ENCODE results near the gene GPC2. TPM values are rescaled to one million over a fixed set of nuclear protein-coding genes. Genes with fewer than 3 reads are reported as not detected.

GPC2 gene
- total RNA-seq, 2 donors from 2014 or later: 9.7 to 14.2 TPM

- Mint-ChIP-seq H3K27ac (no peak overlapping the region), H3K36me3 (ENCODE audit: insufficient read depth in 2 of 2) (no peaks in the 10 kb centered on the region), H3K4me1 (ENCODE audit: low read depth) (peaks cover 62% of the 10 kb centered on the region), H3K9me3 (no peaks in the 10 kb centered on the region), H3K27me3 (ENCODE audit: low read depth) (peaks cover 11% of the 10 kb centered on the region), H3K4me3 (peak overlapping the region; percentile 65 to 77)
- ATAC-seq (replicated peaks in 1 of 2) (peak; percentile 17 to 27), DNase-seq (no peak)
Observed at GRCh38 chr7:100171840-100172239, 5.3 kb downstream of the GPC2 start.

GRCh38 chr7:100171087-100171681 lies 6.0 kb downstream of the GPC2 start:
- Mint-ChIP-seq H3K4me3 (peak overlapping the region; percentile 71 to 85), H3K27me3 (ENCODE audit: low read depth) (peaks cover 11% of the 10 kb centered on the region), H3K4me1 (ENCODE audit: low read depth) (peaks cover 62% of the 10 kb centered on the region), H3K9me3 (no peaks in the 10 kb centered on the region), H3K36me3 (ENCODE audit: insufficient read depth in 2 of 2) (no peaks in the 10 kb centered on the region), H3K27ac (no peak overlapping the region)
- DNase-seq (peak; percentile 56 to 57), ATAC-seq (replicated peaks in 1 of 2) (peak; percentile 68 to 74)

GRCh38 chr7:100170101-100170897 lies 6.9 kb downstream of the GPC2 start:
- H3K4me1 Mint-ChIP-seq (ENCODE audit: low read depth): peaks cover 62% of the 10 kb centered on the region
- DNase-seq (no peak), ATAC-seq (replicated peaks in 1 of 2) (no peak)
- H3K4me3 Mint-ChIP-seq: peak overlapping the region; percentile 71 to 85
- no peak overlapping the region for H3K27ac Mint-ChIP-seq
- H3K9me3 Mint-ChIP-seq: no peaks in the 10 kb centered on the region
- H3K27me3 Mint-ChIP-seq (ENCODE audit: low read depth): peaks cover 11% of the 10 kb centered on the region
- H3K36me3 Mint-ChIP-seq (ENCODE audit: insufficient read depth in 2 of 2): no peaks in the 10 kb centered on the region

- H3K27me3 Mint-ChIP-seq (ENCODE audit: low read depth): peaks cover 11% of the 10 kb centered on the region
- ATAC-seq (replicated peaks in 1 of 2): peak in 1 of 2 donors; percentile 8
- DNase-seq: no peak
- H3K9me3 Mint-ChIP-seq: no peaks in the 10 kb centered on the region
- H3K4me1 Mint-ChIP-seq (ENCODE audit: low read depth): peaks cover 58% of the 10 kb centered on the region
- H3K27ac Mint-ChIP-seq: no peak overlapping the region
- peak overlapping the region; percentile 81 to 85 for H3K4me3 Mint-ChIP-seq
- no peaks in the 10 kb centered on the region for H3K36me3 Mint-ChIP-seq (ENCODE audit: insufficient read depth in 2 of 2)
Observed at GRCh38 chr7:100169147-100169850, 7.9 kb downstream of the GPC2 start.

DNA sequence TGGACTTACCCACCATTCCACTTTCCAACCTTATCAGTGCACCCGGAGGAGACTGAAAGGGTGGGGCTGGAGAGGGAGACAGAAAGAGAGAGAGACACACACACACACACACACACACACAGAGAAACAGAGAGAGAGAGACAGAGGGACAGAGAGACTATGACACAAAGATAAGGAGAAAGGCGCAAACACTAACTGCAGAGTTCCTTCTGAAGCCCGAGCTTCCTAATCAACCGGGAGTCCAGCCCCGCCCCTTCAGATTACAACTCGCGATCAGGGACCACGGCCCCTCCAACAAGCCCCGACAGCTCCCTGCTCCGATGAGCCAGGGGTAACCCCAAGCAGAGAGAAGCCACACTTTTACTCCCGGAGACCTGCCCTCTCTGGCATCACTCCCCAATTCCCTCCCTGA lies 9.3 kb downstream of the GPC2 start:
- H3K27ac Mint-ChIP-seq: no peak overlapping the region
- H3K27me3 Mint-ChIP-seq (ENCODE audit: low read depth): peaks cover 11% of the 10 kb centered on the region
- peak in 1 of 2 donors; percentile 3 for ATAC-seq (replicated peaks in 1 of 2)
- H3K4me3 Mint-ChIP-seq: peak overlapping the region; percentile 81 to 85
- H3K9me3 Mint-ChIP-seq: no peaks in the 10 kb centered on the region
- peaks cover 72% of the 10 kb centered on the region for H3K4me1 Mint-ChIP-seq (ENCODE audit: low read depth)
- DNase-seq: no peak
- H3K36me3 Mint-ChIP-seq (ENCODE audit: insufficient read depth in 2 of 2): no peaks in the 10 kb centered on the region

DNA sequence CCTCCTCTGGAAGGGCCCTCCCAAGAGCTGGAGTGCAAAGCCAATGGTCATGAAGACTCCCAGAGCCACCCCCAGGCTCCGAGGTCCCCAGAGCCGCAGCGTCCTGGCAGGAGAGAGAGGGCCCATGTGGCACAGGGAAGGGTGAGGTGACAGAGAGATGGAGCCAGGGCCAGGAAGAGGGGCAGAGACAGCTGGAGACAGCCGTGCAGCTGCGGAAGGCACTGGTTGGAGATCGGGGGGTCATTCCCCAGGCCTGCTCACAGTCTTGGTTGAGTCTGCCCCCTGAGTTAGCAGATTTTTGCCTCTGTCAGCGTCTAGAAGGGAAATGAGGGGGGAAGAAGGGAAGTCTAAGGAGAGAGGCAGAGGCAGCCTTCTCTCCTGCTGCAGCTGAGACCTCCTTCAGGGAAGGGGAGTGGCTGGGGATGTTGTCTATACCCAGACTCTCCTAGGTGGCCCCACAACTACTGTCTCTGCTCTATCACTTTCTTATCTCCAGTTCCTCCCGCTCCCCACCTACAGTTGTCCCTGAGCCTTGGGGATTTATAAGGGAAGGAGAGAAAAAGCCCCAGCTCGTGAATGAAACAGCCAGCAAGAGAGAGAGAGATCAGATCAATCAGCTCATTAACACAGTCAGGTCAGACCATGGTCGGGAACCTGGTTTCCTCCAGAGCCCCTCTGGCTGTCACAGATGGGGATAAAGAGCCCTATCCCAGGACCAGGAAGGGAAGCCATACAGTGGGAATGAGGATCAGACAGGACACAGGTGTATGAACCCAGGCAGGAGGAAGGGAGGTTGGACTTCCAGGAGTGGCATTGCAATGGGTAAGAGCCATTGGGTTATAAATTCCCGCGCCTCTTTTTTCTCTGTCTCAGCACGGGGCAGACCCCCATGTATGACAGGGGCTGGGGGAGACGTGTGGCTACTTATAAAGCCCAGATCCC lies 9.9 kb downstream of the GPC2 start:
- DNase-seq: no peak
- no peaks in the 10 kb centered on the region for H3K9me3 Mint-ChIP-seq
- peaks cover 79% of the 10 kb centered on the region for H3K4me1 Mint-ChIP-seq (ENCODE audit: low read depth)
- no peaks in the 10 kb centered on the region for H3K36me3 Mint-ChIP-seq (ENCODE audit: insufficient read depth in 2 of 2)
- peak overlapping the region; percentile 81 to 85 for H3K4me3 Mint-ChIP-seq
- H3K27me3 Mint-ChIP-seq (ENCODE audit: low read depth): peaks cover 11% of the 10 kb centered on the region
- no peak overlapping the region for H3K27ac Mint-ChIP-seq
- no peak for ATAC-seq (replicated peaks in 1 of 2)

- DNase-seq (peak; percentile 58 to 59), ATAC-seq (replicated peaks in 1 of 2) (peak; percentile 66 to 68)
- Mint-ChIP-seq H3K36me3 (ENCODE audit: insufficient read depth in 2 of 2) (no peaks in the 10 kb centered on the region), H3K9me3 (no peaks in the 10 kb centered on the region), H3K27me3 (ENCODE audit: low read depth) (peaks cover 11% of the 10 kb centered on the region), H3K4me1 (ENCODE audit: low read depth) (peaks cover 82% of the 10 kb centered on the region), H3K27ac (no peak overlapping the region), H3K4me3 (peak overlapping the region; percentile 81 to 85)
Observed at GRCh38 chr7:100166317-100166940, 10.8 kb downstream of the GPC2 start.

DNA sequence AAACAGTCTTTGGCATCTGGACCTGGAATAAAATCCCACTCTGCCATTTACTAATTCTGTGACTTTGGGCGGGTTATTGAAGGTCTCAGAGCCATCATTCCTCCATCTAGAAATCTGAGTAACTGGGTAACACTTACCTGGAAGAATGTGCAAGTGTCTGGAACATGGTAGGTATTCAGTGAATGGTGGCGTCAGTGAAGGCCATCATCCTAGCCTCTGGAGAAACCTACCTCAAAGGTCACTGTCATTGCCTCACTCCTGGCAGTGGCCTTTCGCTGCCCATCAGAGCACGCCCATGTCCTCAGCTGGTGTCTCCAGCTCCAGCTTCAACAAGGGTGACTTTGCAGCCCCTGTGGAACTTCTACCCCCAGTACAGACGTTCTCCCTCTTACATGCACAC lies 13.3 kb downstream of the GPC2 start:
- Mint-ChIP-seq H3K27ac (no peak overlapping the region), H3K27me3 (ENCODE audit: low read depth) (peaks cover 11% of the 10 kb centered on the region), H3K9me3 (no peaks in the 10 kb centered on the region), H3K4me3 (peak overlapping the region in 1 of 2 donors; percentile 47), H3K36me3 (ENCODE audit: insufficient read depth in 2 of 2) (no peaks in the 10 kb centered on the region), H3K4me1 (ENCODE audit: low read depth) (peaks cover 69% of the 10 kb centered on the region)
- DNase-seq: no peak
- ATAC-seq (replicated peaks in 1 of 2): no peak

- Mint-ChIP-seq H3K4me3 (peak overlapping the region; percentile 28 to 47), H3K4me1 (ENCODE audit: low read depth) (peaks cover 64% of the 10 kb centered on the region), H3K27ac (no peak overlapping the region), H3K9me3 (no peaks in the 10 kb centered on the region), H3K36me3 (ENCODE audit: insufficient read depth in 2 of 2) (no peaks in the 10 kb centered on the region), H3K27me3 (ENCODE audit: low read depth) (peaks cover 7% of the 10 kb centered on the region)
- DNase-seq: no peak
- no peak for ATAC-seq (replicated peaks in 1 of 2)
Observed at GRCh38 chr7:100163006-100163531, 14.1 kb downstream of the GPC2 start.

- Mint-ChIP-seq H3K36me3 (ENCODE audit: insufficient read depth in 2 of 2) (peaks cover 1 to 6% of the 10 kb centered on the region in 2 donors), H3K27ac (no peak overlapping the region), H3K27me3 (ENCODE audit: low read depth) (no peaks in the 10 kb centered on the region), H3K9me3 (no peaks in the 10 kb centered on the region), H3K4me1 (ENCODE audit: low read depth) (peaks cover 66% of the 10 kb centered on the region), H3K4me3 (no peak overlapping the region)
- ATAC-seq (replicated peaks in 1 of 2): no peak
- DNase-seq: no peak
Observed at GRCh38 chr7:100160067-100160466, 17.1 kb downstream of the GPC2 start.

- Mint-ChIP-seq H3K4me1 (ENCODE audit: low read depth) (peaks cover 64% of the 10 kb centered on the region), H3K27me3 (ENCODE audit: low read depth) (no peaks in the 10 kb centered on the region), H3K4me3 (peak overlapping the region; percentile 86 to 89), H3K36me3 (ENCODE audit: insufficient read depth in 2 of 2) (peaks cover 1 to 6% of the 10 kb centered on the region in 2 donors), H3K27ac (peak overlapping the region; percentile 95), H3K9me3 (no peaks in the 10 kb centered on the region)
- ATAC-seq (replicated peaks in 1 of 2) (no peak), DNase-seq (no peak)
Observed at GRCh38 chr7:100159099-100159623, 18.0 kb downstream of the GPC2 start.

Measured in activated T-cell treated with anti-CD3 and anti-CD28 coated beads, Interleukin-2, amount 50 U/mL, for 72 hours (primary cell).